Stimulated activated CD4-positive, alpha-beta T cell treated with anti-CD3 and anti-CD28 coated beads, Interleukin-2, amount 100 ng/mL, for 24 hours (primary cell): Measurements from ENCODE around the gene STARD3.
"Not testable (repeated sequence)": the region's sequence is repeated elsewhere in the genome, so short reads cannot be mapped to it uniquely, and the experiment has no call there.

ENCODE experiments used
- DNase-seq, 2 donors: peaks; one replicate each; pipeline ENCODE4 v3.0.0-alpha.2; 2020

STARD3 gene

DNA sequence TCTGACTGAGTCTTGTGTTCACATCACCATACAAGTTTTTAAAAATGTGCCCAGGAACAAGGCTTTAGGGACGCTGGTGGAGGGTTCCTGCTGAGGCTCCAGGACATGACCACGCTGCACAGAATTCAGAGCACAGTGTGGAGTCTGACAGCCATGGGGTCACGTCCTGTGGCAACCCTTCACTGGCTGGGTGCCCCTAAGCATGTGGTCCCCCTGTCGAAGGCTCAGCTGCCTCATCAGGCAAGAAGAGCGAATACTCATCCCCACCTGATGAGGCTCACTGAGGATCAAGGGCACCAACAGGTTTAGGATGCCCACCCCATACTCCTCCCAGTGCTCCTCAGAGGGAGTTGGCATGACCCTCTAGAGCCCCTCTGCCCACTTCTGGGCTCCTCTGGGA, 37.2 kb downstream of the STARD3 start:
- DNase-seq = no peak

DNA sequence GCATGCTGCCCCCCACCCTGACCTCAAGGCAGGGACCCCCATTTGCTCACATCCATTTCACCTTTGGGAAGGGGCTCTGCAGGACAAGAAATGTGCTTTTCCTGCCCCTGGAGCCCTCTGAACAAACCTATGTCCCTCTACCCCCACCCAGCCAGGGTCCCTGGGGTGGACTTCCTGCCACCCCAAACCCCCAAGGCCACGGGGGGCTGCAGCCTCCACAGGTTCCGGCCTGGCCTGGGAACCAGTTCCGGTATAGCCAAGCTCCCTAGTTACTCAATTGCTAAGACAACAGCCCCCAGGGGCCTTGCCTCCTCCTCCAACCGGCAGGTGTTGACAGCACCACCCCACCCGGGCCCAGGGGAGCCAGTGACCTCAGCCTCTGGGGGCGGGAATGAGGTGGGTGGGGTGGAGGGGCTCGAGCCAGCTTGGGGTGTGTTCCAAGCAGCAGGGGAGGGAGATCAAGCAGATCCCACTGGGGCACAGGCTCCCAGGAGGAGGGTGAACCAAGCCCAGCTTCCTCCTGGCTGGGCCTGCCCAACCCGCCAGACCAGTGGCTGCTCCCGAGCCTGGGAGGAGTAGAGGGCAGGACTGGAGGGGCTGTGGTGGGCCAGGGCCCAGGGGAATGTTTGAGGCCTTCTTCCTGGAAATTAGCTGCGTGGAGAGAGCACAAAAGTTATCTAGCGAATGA, 37.9 kb downstream of the STARD3 start:
- no peak for DNase-seq

DNA sequence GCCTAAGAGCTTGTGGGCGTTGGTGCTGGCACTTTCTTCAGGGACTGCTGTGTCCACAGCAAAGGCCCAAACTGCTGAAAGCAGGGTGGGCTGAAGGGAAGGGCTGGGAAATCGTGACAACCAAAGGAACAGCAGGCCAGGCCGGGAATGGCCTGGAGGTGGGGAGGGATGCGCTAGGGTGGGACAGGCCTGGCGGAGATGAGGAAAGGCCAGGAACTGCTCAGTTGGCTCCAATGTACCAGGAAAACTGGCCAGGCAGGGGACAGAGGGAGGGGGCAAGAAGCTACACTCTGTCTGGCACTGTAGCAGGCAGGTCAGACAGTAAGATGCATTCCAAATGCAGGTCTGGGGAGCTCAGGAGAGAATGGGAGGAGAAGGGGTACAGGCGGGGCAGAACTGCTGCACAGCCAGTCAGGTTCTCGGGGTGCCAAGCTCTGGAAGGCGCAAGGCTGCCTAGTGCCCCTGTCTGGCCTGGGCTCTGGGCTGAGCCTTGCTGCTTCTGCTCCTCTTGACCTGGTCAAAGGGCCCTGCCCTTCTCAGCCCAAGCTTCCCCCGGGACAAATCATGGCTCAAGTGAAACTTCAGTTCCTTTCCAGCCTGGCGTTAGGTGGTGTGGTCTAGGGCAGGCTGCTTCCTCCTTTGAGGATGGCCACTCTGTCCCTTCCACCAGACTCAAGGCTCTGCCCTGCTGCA, 38.6 kb downstream of the STARD3 start:
- DNase-seq = no peak

DNA sequence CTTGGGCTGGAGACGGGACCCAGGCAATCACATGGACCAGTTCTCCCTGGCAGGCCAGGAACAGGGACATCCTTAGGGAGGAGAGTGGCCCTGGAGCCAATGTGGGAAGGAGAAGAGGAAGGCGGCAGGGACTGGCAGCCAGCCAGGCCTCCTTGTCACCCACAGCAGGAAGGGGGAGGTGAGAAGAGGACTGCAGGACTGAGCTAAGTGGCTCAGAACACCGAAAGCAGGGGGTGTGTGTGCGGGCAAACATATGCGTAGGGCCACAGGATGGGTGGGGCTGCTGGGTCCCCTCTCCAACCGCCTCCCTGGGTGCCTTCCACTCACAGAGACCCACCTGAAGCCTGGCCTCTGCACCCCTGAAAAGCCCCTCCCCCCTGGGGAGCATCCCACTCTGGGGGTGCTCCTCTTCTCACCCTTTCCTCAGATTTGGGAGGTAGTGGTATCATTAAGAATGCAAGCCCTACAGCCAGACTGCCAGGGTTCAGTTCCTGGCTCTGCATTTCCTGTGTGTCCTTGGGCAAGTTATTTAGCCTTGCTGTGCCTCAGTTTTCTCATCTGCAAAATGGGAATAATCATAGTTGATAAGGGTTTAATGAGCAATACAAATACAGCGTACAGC, 39.4 kb downstream of the STARD3 start:
- peak in 1 of 2 donors; percentile 33 for DNase-seq

DNA sequence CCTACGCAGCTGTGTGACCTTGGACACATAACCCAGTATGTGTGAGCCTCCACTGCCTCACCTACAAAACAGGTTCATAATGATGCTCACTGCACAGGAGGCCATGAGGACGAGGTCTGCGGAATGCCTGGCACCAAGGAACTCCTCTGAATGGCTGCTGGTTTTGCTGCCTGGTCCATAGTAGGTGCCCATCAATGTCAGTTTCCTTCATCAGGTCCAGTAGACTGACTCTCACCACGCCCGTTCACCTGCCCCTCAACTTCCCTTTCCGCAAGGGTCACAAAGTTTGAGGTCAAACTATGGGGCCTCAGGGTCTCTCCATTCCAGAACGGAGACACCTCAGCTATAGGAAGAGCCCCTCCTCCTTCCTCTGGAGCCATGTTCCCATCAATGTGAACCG, 40.1 kb downstream of the STARD3 start:
- DNase-seq = no peak

DNA sequence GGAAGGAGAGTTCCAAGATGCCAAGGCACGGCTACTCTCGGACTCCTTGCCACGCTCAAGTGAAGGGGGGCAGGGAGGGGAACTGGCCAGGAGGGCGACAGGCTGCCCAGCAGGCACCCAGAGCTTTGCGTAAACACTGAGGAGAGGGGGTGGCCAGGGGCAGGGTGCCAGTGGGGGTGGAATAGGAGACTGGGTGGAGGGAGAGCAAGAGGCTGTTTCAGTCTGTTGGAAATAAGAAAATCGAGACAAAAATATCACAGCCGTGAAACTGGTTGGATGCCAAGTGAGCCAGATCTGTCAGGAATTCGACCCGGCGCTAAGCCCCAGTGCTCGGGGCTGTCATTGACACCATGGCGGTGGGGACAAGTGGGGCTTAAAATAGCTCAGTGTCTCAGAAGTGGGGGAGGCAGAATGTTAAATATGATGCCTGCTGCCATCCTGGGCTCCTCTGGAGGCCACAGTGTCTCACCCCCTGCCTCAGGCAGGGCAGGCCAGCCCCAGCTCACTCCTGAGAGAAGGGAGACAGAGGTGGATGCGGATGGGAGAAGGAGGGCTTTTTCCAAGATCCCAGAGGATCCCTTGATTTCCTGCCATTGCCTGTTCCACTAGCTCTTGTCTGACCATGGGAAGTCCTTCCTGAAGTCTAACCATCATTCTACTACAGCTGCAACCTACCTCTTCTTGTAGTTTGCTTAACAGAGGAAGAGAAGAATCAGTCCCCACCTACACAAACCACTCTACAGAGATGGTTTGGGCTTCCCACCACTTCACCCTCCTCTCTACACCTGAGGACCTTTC, 40.8 kb downstream of the STARD3 start:
- DNase-seq = no peak

DNA sequence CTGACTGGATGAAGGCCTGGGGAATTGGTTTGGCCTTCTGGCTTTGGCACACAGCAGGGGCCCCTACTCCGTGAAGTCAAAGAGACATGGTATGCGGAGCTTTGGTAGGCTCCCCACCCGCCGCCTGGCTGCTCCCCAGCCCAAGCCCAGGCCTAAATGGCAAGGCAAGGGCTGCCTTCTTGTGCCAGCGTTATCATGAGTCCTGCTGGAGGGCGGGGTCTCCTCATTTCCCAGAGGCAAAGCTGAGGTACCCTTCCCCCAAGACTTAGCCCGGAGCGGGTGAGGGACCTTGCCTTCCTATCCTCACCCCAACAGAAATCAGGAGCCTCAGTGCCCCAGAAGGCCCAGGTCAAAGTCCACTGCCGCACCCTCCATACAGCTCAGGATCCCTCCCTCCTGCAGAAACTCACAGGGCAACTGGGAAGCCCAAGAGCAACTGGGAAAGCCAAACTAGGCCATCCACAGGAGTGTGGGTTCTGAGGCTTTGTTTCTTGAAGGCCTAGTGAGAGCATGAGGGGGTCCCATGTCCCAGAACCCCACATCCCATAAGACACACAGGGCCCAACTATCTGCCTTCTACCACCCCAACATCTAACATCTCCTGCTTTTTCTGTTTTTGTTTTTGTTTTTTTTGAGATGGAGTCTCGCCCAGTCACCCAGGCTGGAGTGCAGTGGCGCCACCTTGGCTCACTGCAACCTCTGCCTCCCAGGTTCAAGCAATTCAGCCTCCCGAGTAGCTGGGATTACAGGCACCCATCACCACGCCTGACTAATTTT, 41.6 kb downstream of the STARD3 start:
- no peak for DNase-seq

DNA sequence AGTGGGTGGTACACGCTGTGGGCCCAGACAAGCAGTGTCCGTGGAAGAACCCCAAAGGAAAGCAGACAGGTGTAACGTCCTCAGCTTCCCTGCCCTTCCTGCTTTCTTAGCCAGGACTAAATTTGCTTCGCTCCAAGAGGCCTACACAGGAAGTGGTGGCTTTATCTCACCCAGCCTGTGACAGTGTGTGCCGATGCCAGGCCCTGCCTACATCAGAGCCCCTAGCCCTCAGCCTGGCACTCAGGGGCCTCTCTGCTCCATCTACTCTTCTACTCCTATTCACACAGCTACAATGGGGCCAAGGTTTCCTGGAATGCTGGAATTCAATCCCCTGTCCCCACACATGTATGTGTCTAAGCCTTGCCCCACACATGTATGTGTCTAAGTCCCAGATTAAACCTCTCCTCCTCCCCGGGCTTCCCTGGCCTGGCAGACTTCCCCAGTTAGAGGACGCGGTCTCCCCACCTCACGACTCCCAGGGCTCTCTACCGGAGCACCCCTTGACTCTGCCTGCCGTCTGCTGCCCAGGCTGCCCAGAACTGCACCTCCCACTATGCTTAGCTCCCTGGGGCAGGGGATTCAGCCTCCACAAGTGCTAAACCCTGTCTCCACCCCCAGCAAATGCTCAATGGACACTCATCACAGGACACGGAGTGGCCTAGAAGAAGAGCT, 42.7 kb downstream of the STARD3 start:
- DNase-seq = peak in 1 of 2 donors; percentile 33

DNA sequence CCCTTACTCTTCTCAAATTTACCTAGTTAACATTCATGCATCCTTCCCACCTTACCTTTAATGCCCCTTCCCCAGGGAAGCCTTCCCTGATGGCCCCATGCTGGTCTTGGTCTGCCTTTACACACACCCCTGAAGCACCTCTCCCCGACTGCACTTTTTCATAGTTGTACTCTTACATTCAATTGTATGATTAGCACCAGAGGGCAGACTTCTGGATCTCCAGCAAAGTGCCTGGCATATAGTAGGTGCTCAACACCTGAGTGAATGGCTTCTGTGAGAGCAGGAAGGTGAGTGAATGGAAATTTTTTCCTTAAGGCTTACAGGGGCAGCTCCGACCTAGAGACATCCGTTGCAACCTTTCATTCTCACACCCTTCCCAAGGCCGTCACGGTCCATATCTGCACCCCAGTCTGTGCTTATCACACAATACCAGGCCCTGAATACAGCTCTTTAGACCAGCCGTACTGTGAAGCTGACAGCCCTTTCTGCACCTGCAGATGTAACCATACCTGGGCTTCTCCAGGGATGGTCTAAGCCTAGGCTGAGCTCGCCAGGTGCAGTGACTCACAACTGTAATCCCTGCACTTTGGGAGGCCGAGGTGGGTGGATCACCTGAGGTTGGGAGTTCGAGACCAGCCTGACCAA, 46.5 kb downstream of the STARD3 start:
- no peak for DNase-seq

DNA sequence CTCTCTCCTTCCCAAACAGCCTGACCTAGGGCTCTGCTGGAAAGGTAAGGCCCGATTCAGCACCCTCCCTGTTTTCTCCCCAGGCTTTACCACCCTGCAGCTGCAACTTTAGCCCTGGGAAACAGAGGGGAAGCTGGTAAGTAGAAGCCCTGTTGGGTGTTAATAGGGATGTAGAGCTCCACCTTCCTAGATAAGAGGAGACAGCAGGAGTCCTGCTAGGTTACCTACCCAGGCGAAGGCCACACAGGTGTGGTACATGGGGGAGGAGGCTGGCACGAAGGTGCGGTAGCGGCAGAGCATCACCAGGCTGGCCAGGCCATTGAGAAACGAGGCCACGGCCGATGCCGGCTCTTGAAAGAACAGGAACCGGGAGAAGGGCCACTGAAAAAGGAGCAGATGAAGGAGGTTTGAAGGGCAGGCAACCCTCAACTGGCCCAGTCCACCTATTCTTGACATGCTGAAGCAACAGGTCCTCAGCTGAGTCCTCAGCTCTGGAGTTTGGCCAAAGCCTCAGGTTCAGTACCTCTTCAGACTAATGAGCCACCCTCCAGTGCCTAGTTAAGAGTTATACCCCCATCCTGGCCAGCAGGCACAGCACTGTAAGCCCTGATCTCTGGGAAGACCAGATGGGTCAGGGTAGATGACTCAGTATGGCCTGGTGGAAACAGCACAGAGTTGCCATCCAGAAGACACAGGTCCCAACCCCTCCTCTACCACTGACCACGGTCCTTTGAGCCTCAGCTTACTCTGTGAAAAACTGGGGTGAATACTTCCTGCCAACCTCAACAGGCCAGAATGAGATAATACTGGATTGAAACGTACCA, 47.6 kb downstream of the STARD3 start:
- DNase-seq = no peak

DNA sequence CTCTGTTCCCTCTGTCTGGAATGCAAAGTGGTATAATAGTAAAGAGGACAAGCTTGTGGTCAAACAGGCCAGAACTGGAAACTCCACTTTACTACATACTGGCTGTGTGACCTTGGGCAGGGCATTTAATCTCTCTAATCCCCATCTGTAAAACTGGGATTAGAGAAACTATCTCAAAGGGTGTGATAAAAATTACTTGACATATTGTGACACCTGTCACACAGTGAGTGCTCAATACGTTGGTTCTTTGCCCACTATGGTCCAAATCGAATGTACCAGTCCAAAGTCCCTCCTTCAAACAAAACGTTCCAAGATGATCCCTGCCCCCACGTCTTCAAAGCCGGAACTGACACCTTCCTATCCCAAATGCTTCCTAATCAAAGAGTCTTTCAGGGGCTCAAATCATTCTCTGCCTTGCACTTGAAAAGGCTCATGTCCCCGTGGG, 50.2 kb downstream of the STARD3 start:
- no peak for DNase-seq

DNA sequence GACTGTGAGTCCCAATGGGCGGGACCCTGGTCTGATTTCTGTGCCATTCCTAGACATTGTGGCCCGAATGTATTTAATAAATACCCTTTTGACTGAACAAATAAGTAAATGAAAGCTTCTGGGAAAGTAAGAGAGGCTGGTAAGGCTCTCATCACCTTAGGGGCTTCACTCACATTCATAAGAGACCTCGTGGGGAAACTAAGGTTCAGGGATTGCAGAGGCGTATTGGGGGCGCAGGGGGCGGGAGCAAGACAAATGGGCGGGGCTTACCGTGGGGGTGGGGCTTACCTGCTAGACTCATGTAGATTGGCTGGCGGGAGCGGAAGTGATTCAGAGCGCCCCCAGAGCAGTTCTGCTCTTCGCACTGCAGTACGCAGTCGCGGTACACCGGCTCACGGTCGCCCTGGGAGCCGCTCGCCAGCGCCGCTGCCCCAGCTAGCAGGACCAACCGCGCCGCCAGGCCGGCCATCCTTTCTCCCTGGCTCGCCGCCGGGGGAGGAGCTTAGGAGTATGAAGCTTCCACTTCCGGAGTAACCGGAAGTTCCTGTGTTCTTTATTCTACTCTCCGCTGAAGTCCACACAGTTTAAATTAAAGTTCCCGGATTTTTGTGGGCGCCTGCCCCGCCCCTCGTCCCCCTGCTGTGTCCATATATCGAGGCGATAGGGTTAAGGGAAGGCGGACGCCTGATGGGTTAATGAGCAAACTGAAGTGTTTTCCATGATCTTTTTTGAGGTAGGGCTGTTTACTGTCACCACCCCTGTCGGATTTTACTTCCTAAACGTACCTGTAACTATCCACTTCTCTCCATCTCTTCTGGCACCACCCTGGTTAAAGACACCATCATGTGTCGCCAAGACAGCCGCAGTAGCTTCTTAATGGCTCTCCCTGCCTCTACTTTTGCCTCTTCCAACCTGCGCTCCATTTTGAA, 50.9 kb downstream of the STARD3 start, which contains the start of gene PGAP3:
Gene PGAP3, minus strand, starts transcription at position 512 of the 929 bp plus-strand sequence. Its CDS starts 43 bp downstream, at position 469.
- peak; percentile 84 to 85 for DNase-seq

DNA sequence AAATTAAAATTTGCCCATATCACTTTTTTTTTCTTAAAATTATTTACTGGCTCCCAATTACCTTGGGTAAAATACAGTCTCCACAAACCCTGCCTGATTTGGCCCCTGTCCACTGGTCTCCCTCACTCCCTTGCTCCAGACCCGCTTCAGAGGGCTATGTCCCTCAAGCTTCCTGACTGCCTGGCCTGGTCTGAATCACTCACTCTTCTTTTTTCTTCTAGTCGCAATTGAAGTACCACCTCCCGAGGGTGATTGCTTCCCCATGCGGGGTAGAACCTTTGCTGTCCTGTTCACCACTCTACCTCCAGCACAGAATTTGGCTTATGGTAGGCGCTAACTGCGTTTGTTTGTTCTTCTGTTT, 51.5 kb downstream of the STARD3 start:
- no peak for DNase-seq

DNA sequence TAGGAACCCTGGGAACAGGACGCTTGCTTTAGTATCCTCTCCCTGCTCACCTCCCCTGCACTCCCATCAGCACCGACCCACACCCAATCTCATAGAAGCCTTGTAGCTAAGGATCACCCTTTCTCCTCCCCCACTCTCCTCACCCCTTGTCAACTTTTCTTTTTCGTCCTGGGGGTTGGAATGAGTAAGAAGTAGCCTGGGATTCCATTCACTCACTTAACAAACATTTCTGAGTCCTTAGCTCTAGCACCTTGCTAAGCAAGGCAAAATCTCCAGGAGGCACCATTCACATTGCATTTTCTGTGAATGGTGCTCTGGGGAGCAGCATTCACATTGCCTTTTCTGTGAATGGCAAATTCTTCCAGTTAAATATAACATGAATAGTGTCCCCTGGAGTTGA, 52.0 kb downstream of the STARD3 start:
- DNase-seq = no peak

DNA sequence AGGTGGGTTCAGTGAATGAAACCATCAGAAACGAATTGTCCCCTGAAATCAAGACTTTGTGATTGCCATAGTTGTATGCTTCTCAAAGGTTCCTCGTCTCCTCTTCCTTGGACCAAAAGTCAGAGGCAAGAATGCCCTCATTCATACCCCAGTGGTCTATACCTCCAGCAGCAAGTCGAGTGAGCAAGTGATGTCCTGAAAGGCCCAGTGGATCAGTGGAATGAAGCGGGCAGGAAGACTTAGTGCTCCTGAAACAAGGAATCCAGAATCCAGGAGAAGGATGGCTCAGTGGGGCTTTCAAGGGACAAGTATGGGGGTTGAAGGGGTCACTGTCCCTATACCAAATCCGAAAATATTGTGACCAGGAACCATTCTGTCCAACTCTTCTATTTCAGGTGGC, 57.6 kb downstream of the STARD3 start:
- DNase-seq = no peak

DNA sequence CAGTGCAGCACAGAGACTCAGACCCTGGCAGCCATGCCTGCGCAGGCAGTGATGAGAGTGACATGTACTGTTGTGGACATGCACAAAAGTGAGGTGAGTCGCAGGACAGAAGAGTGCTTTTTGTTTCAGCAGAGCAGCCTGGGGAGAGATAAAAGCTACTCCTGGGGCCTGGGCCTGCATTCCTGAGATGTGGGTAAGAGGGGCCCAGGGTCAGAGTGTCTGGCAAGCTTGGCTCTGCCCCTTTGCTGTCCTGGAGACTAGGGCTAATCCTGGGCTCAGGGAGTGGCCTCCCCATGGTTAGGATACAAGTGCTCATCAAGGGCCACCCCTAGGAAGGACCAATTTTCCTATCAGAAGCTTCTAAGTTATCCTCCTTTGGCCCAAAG, 58.1 kb downstream of the STARD3 start:
- DNase-seq = no peak

DNA sequence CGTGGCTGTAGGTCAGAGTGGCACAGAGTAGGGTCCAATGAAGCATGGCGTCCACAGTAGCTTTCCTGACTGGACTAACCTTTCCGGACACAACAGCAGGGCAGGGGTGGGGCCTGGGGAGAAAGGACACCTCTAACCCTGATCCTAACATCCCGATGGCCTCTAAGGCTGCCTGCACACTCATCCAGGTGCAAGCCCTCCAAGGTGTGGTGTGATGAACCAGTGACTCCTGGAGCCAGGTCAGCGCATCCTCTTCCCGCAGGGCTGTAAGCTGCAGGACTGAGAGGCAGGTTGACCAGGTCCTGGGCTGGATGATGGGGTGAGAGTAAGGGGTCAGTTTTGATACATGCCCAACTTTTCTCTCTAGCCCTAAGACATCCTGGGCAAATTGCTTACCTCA, 59.8 kb downstream of the STARD3 start:
- no peak for DNase-seq

DNA sequence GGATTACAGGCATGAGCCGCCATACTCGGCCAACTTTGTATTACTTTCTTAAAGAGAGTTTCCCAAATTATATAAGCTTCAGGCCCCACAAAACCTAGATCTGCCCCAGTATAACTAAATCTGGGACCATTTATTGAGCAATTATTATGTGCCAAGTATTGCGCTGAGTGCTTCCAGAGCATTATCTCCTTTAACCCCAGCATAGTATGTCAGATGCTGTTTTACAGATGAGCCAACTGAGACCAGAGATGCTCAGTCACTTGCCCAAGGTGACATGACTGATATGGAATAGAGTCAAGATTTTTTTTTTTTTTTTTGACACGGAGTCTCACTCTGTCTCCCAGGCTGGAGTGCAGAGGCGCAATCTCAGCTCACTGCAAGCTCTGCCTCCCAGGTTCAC, 61.0 kb downstream of the STARD3 start:
- no peak for DNase-seq

DNA sequence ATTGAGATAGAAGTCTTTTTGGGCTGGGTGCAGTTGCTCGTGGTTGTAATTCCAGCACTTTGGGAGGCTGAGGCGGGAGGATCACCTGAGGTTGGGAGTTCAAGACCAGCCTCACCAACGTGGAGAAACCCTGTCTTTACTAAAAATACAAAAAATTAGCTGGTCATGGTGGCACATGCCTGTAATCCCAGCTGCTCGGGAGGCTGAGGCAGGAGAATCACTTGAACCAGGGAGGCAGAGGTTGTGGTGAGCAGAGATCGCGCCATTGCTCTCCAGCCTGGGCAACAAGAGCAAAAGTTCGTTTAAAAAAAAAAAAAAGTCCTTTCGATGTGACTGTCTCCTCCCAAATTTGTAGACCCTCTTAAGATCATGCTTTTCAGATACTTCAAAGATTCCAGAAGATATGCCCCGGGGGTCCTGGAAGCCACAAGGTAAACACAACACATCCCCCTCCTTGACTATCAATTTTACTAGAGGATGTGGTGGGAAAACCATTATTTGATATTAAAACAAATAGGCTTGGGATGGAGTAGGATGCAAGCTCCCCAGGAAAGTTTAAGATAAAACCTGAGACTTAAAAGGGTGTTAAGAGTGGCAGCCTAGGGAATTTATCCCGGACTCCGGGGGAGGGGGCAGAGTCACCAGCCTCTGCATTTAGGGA, 62.3 kb downstream of the STARD3 start:
- DNase-seq = not testable (repeated sequence)
